ENCODE data around the gene RUFY3.

DNA sequence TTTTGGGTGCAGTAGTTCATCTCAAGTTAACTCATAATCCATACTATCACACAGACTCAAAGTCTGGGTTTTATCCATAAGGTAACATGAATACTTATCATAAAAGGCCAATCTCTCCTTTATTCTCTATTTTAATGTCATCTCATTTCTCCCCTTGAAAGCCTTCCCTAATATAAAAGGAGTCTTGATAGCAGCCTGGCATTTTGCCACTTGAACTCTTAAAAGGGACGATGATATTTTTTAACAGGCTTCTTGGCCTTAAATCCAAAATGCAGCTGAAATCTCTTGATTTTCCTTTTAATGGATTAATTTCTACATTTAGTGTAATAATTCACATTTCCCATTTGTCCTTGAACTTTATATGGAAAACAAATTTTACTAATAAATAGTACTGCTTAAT lies 47.0 kb upstream of the RUFY3 start:
- TF ChIP-seq, protein P1, sequence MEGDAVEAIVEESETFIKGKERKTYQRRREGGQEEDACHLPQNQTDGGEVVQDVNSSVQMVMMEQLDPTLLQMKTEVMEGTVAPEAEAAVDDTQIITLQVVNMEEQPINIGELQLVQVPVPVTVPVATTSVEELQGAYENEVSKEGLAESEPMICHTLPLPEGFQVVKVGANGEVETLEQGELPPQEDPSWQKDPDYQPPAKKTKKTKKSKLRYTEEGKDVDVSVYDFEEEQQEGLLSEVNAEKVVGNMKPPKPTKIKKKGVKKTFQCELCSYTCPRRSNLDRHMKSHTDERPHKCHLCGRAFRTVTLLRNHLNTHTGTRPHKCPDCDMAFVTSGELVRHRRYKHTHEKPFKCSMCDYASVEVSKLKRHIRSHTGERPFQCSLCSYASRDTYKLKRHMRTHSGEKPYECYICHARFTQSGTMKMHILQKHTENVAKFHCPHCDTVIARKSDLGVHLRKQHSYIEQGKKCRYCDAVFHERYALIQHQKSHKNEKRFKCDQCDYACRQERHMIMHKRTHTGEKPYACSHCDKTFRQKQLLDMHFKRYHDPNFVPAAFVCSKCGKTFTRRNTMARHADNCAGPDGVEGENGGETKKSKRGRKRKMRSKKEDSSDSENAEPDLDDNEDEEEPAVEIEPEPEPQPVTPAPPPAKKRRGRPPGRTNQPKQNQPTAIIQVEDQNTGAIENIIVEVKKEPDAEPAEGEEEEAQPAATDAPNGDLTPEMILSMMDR (IDR thresholded peaks at IDR 0.05) = no peak
- no peak for TF ChIP-seq ZFX (IDR thresholded peaks at IDR 0.05; ENCODE audit: borderline replicate concordance)
